OCI-LY1 (cell line): Measurements from ENCODE around the gene ZBTB46.

Source experiments
- H2AFZ ChIP-seq: fragments of 200-600 bp; sonication (generic), shearing (Covaris generic); 2 replicates; pipeline ENCODE4 v1.6.0; 2014; ENCODE audit warnings: antibody characterized with exemption, mild to moderate bottlenecking, low read length
- H3F3A ChIP-seq: fragments of 200-600 bp; sonication (generic), shearing (Covaris generic); 2 replicates; pipeline ENCODE4 v1.6.0; 2014; ENCODE audit warnings: mild to moderate bottlenecking, antibody characterized with exemption, low read length, moderate library complexity; ENCODE audit not compliant: insufficient read depth
- H3K27ac ChIP-seq: fragments of 200-600 bp; sonication (generic); 2 replicates; pipeline ENCODE4 v1.5.1; 2014; ENCODE audit warnings: low read length, mixed run types, mild to moderate bottlenecking, low read depth; ENCODE audit not compliant: poor library complexity, severe bottlenecking
- H3K27me3 ChIP-seq: fragments of 200-600 bp; sonication (generic); 2 replicates; pipeline ENCODE4 v1.6.0; 2014; ENCODE audit warnings: antibody characterized with exemption, mild to moderate bottlenecking, low read length, moderate library complexity; ENCODE audit not compliant: insufficient read depth
- H3K36me3 ChIP-seq: fragments of 200-600 bp; sonication (generic); 2 replicates; pipeline ENCODE4 v1.6.1; 2014; ENCODE audit warnings: mild to moderate bottlenecking, antibody characterized with exemption, low read length, moderate library complexity, mixed read lengths; ENCODE audit not compliant: insufficient read depth
- H3K4me1 ChIP-seq: fragments of 200-600 bp; sonication (generic); 2 replicates; pipeline ENCODE4 v1.5.1; 2014; ENCODE audit warnings: mild to moderate bottlenecking, low read length, moderate library complexity; ENCODE audit not compliant: insufficient read depth, severe bottlenecking
- H3K4me2 ChIP-seq: fragments of 200-600 bp; sonication (generic), shearing (Covaris generic); 2 replicates; pipeline ENCODE4 v1.6.1; 2014; ENCODE audit warnings: low read length
- H3K4me3 ChIP-seq: fragments of 200-600 bp; sonication (generic); 2 replicates; pipeline ENCODE4 v1.5.1; 2014; ENCODE audit warnings: low read length, low read depth, mild to moderate bottlenecking, mixed read lengths; ENCODE audit not compliant: poor library complexity, severe bottlenecking
- H3K79me2 ChIP-seq: fragments of 200-600 bp; shearing (Covaris generic); 2 replicates; pipeline ENCODE4 v1.6.1; 2016; ENCODE audit warnings: mixed run types, low read length, mixed read lengths; ENCODE audit not compliant: insufficient read depth
- H3K9ac ChIP-seq: fragments of 200-600 bp; sonication (generic), shearing (Covaris generic); 2 replicates; pipeline ENCODE4 v1.6.1; 2014; ENCODE audit warnings: mild to moderate bottlenecking, low read length, mixed read lengths
- H3K9me2 ChIP-seq: fragments of 200-600 bp; sonication (generic), shearing (Covaris generic); 2 replicates; pipeline ENCODE4 v1.6.1; 2014; ENCODE audit warnings: low read depth, mild to moderate bottlenecking, low read length, mixed read lengths
- H3K9me3 ChIP-seq: fragments of 200-600 bp; shearing (Covaris generic); 2 replicates; pipeline ENCODE4 v1.6.1; 2014; ENCODE audit warnings: low read length, mixed read lengths
- H4K20me1 ChIP-seq: fragments of 200-600 bp; sonication (generic), shearing (Covaris generic); 2 replicates; pipeline ENCODE4 v1.6.0; 2016; ENCODE audit warnings: mild to moderate bottlenecking, low read length; ENCODE audit not compliant: insufficient read depth
- EZH2 ChIP-seq: fragments of 200-600 bp; sonication (generic), shearing (Covaris generic); IDR thresholded peaks from 2 replicates; pipeline ENCODE4 v1.8.0; 2017; ENCODE audit warnings: borderline replicate concordance, mixed run types, mild to moderate bottlenecking, antibody characterized with exemption, low read length, moderate library complexity, mixed read lengths
- TF ChIP-seq, protein P1 (sequence below): fragments of 200-600 bp; sonication (generic), shearing (Covaris generic); IDR thresholded peaks from 2 replicates; pipeline ENCODE4 v1.5.1; 2017; ENCODE audit warnings: mild to moderate bottlenecking, antibody characterized with exemption, low read length, moderate library complexity, mixed read lengths

Gene ZBTB46

GRCh38 chr20:63755933-63756647, 75.0 kb downstream of the ZBTB46 start:
- peaks cover 12% of the 10 kb centered on the region; the same call in 1 of the 2 replicates for H3K27me3 ChIP-seq
- no peaks in the 10 kb centered on the region for H3K36me3 ChIP-seq
- H3K9me3 ChIP-seq: no peaks in the 10 kb centered on the region
- H3K4me3 ChIP-seq: no peak overlapping the region
- H3K4me2 ChIP-seq: no peak overlapping the region
- H3K9me2 ChIP-seq: no peaks in the 10 kb centered on the region
- no peak overlapping the region for H3K9ac ChIP-seq
- H4K20me1 ChIP-seq: no peaks in the 10 kb centered on the region
- TF ChIP-seq, protein P1, sequence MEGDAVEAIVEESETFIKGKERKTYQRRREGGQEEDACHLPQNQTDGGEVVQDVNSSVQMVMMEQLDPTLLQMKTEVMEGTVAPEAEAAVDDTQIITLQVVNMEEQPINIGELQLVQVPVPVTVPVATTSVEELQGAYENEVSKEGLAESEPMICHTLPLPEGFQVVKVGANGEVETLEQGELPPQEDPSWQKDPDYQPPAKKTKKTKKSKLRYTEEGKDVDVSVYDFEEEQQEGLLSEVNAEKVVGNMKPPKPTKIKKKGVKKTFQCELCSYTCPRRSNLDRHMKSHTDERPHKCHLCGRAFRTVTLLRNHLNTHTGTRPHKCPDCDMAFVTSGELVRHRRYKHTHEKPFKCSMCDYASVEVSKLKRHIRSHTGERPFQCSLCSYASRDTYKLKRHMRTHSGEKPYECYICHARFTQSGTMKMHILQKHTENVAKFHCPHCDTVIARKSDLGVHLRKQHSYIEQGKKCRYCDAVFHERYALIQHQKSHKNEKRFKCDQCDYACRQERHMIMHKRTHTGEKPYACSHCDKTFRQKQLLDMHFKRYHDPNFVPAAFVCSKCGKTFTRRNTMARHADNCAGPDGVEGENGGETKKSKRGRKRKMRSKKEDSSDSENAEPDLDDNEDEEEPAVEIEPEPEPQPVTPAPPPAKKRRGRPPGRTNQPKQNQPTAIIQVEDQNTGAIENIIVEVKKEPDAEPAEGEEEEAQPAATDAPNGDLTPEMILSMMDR: no peak
- no peak for TF ChIP-seq EZH2
- no peak overlapping the region for H3K27ac ChIP-seq
- H3K79me2 ChIP-seq: no peaks in the 10 kb centered on the region
- H3F3A ChIP-seq: no peaks in the 10 kb centered on the region
- no peak overlapping the region for H2AFZ ChIP-seq
- H3K4me1 ChIP-seq: no peaks in the 10 kb centered on the region

DNA sequence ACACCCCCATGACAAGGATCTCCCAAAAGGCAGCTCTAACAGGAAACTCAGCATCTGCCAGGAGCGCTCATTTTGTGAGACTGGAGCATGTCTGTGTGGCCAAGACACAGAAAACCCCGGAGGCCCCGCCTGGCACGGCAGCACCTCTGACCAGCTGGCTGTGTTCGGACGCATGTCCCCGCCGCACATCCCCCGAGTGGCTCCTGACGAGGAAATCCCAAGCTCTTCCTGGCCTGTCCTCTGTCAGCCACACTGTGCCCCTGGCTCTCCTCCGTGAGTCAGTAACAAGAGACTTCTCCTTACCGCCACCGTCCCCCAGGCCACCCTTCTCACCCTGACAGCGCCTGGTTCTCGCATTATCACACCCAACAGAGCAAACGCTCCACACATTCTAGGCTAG, 77.1 kb downstream of the ZBTB46 start:
- Histone ChIP-seq H3F3A (no peaks in the 10 kb centered on the region), H3K79me2 (no peaks in the 10 kb centered on the region), H2AFZ (no peak overlapping the region), H3K27ac (no peak overlapping the region), H3K4me3 (no peak overlapping the region), H3K4me2 (no peak overlapping the region), H3K36me3 (no peaks in the 10 kb centered on the region), H3K9me2 (no peaks in the 10 kb centered on the region), H3K9ac (no peak overlapping the region), H4K20me1 (no peaks in the 10 kb centered on the region), H3K27me3 (peaks cover 12% of the 10 kb centered on the region; the same call in 1 of the 2 replicates), H3K4me1 (no peaks in the 10 kb centered on the region), H3K9me3 (no peaks in the 10 kb centered on the region)
- TF ChIP-seq, protein P1: no peak
- no peak for TF ChIP-seq EZH2

- Histone ChIP-seq H3K4me1 (no peaks in the 10 kb centered on the region), H3K4me2 (no peak overlapping the region), H4K20me1 (no peaks in the 10 kb centered on the region)
Observed at GRCh38 chr20:63753381-63753780, 77.7 kb downstream of the ZBTB46 start.

More at GRCh38 chr20:63753381-63753780, 77.7 kb downstream of the ZBTB46 start:
- H3K9me3 ChIP-seq: no peaks in the 10 kb centered on the region
- TF ChIP-seq, protein P1: no peak
- no peak for TF ChIP-seq EZH2
- H3K79me2 ChIP-seq: no peaks in the 10 kb centered on the region
- H3K27ac ChIP-seq: no peak overlapping the region
- H2AFZ ChIP-seq: no peak overlapping the region
- H3F3A ChIP-seq: no peaks in the 10 kb centered on the region
- no peak overlapping the region for H3K9ac ChIP-seq
- H3K4me3 ChIP-seq: no peak overlapping the region
- no peaks in the 10 kb centered on the region for H3K9me2 ChIP-seq
- H3K36me3 ChIP-seq: no peaks in the 10 kb centered on the region
- H3K27me3 ChIP-seq: peaks cover 10% of the 10 kb centered on the region; the same call in 1 of the 2 replicates
